Endothelial cell of umbilical vein (primary cell): ENCODE data around the gene ZMYM3. TPM values are rescaled to one million over a fixed set of nuclear protein-coding genes. Genes with fewer than 3 reads are reported as not detected.
"Not testable (repeated sequence)": the region's sequence is repeated elsewhere in the genome, so short reads cannot be mapped to it uniquely, and the experiment has no call there.

Experiments
- BruUV-seq: library from RNA; stranded (reverse); fragments of 400-500 nt; replicated peaks from 2 replicates; lab custom pipeline; 2021; lab: Mats Ljungman, UMichigan
- CTCF ChIA-PET: fragments of 300-600, 350-600 bp; sonication (Branson Sonifier 250); formaldehyde crosslinking; loops from one replicate; lab custom pipeline; 2021; ENCODE audit warnings: antibody characterized with exemption, inconsistent platforms; lab: Charles Lee
- POLR2A ChIA-PET: fragments of 300-600, 350-600 bp; sonication (Branson Sonifier 250); formaldehyde crosslinking; loops from one replicate; lab custom pipeline; 2021; ENCODE audit warnings: antibody characterized with exemption, inconsistent platforms; lab: Charles Lee
- DNase-seq: peaks from one replicate; pipeline ENCODE4 v3.0.0-alpha.2; 2011; ENCODE audit warnings: low read depth, low spot score
- FAIRE-seq: peaks from 2 replicates; lab custom pipeline; 2011; peaks lifted over from hg19 to GRCh38; lab: Jason Lieb, UNC
- H2AFZ ChIP-seq: 2 replicates; pipeline ENCODE4 v1.6.0; 2012; ENCODE audit warnings: low read depth, low read length, control low read depth, inconsistent platforms
- H3K27ac ChIP-seq: 2 replicates; pipeline ENCODE4 v1.5.1; 2011; ENCODE audit warnings: low read depth, mild to moderate bottlenecking, control low read depth, low read length, moderate library complexity; ENCODE audit not compliant: insufficient read depth
- H3K27me3 ChIP-seq, 2 experiments: 2 replicates each; pipeline versions ENCODE4 v1.6.0 to v1.6.1; 2011; ENCODE audit warnings: low read length in 2 of 2, mixed read lengths in 1 of 2; ENCODE audit not compliant: control insufficient read depth in 2 of 2, insufficient read depth in 2 of 2
- H3K36me3 ChIP-seq, 2 experiments: 2 replicates in 1 of 2; 3 replicates in 1 of 2; pipeline ENCODE4 v1.5.1; 2011; ENCODE audit warnings: low read length in 2 of 2, mild to moderate bottlenecking in 1 of 2, moderate library complexity in 1 of 2; ENCODE audit not compliant: control insufficient read depth in 2 of 2, insufficient read depth in 2 of 2; ENCODE audit errors: extremely low read depth in 1 of 2
- H3K4me1 ChIP-seq: 3 replicates; pipeline ENCODE4 v1.5.1; 2011; ENCODE audit warnings: mild to moderate bottlenecking, low read length; ENCODE audit not compliant: control insufficient read depth, insufficient read depth; ENCODE audit errors: extremely low read depth
- H3K4me2 ChIP-seq: 2 replicates; pipeline ENCODE4 v1.6.1; 2011; ENCODE audit warnings: low read length, control low read depth, mixed read lengths; ENCODE audit not compliant: insufficient read depth
- H3K4me3 ChIP-seq, 3 experiments: fragments of 200-600 bp in 1 of 3; sonication (generic), shearing (Covaris generic) in 1 of 3; replicated peaks in 1 of 3; 2 replicates each; pipeline ENCODE4 v1.5.1; 2011 to 2016; ENCODE audit warnings: control low read depth in 3 of 3, low read length in 3 of 3, mild to moderate bottlenecking in 2 of 3, inconsistent platforms in 1 of 3, low read depth in 1 of 3, moderate library complexity in 1 of 3; ENCODE audit not compliant: insufficient read depth in 1 of 3
- H3K79me2 ChIP-seq: 2 replicates; pipeline ENCODE4 v1.6.0; 2012; ENCODE audit warnings: low read length, inconsistent platforms; ENCODE audit not compliant: control insufficient read depth, insufficient read depth
- H3K9ac ChIP-seq: replicated peaks from 2 replicates; pipeline ENCODE3; 2011; ENCODE audit warnings: low read length, control low read depth; ENCODE audit not compliant: insufficient read depth; ENCODE audit errors: extremely low read depth
- H3K9me1 ChIP-seq: replicated peaks from 3 replicates; pipeline ENCODE4 v1.6.0; 2011; ENCODE audit warnings: mild to moderate bottlenecking, low read length; ENCODE audit not compliant: control insufficient read depth, insufficient read depth; ENCODE audit errors: extremely low read depth
- H3K9me3 ChIP-seq: replicated peaks from 2 replicates; pipeline ENCODE4 v1.5.1; 2012; ENCODE audit warnings: low read length, inconsistent platforms; ENCODE audit not compliant: control insufficient read depth, insufficient read depth
- H4K20me1 ChIP-seq: replicated peaks from 2 replicates; pipeline ENCODE3; 2011; ENCODE audit warnings: mild to moderate bottlenecking, low read length; ENCODE audit not compliant: control insufficient read depth, insufficient read depth; ENCODE audit errors: extremely low read depth
- EZH2 ChIP-seq: IDR thresholded peaks from 2 replicates; pipeline ENCODE4 v1.6.1; 2012; ENCODE audit warnings: borderline replicate concordance, low read depth, mild to moderate bottlenecking, moderate library complexity, low read length, inconsistent platforms; ENCODE audit not compliant: severe bottlenecking
- FOS ChIP-seq: IDR thresholded peaks from 2 replicates; pipeline ENCODE4 v1.6.1; 2011; ENCODE audit warnings: mild to moderate bottlenecking, low read length, moderate library complexity, borderline replicate concordance; ENCODE audit not compliant: insufficient read depth
- GATA2 ChIP-seq: IDR thresholded peaks from 2 replicates; pipeline ENCODE4 v1.7.0; 2011; ENCODE audit warnings: low read depth, mild to moderate bottlenecking, moderate library complexity, mixed read lengths, low read length; ENCODE audit not compliant: insufficient read length, insufficient read depth
- JUN ChIP-seq: IDR thresholded peaks from 2 replicates; pipeline ENCODE4 v1.6.1; 2011; ENCODE audit warnings: borderline replicate concordance, low read depth; ENCODE audit not compliant: insufficient read length, insufficient read depth
- MAX ChIP-seq: IDR thresholded peaks from 2 replicates; pipeline ENCODE4 v1.6.1; 2011; ENCODE audit not compliant: insufficient read depth, insufficient read length
- MYC ChIP-seq: IDR thresholded peaks from one replicate; pipeline ENCODE4 v1.6.1; 2011; ENCODE audit warnings: mild to moderate bottlenecking, low read depth, low read length
- POLR2A ChIP-seq: IDR thresholded peaks from 2 replicates; pipeline ENCODE4 v1.6.1; 2012; ENCODE audit warnings: low read depth, mild to moderate bottlenecking, control low read depth, low read length
- POLR2AphosphoS5 ChIP-seq: IDR thresholded peaks from 2 replicates; pipeline ENCODE4 v1.6.1; 2012; ENCODE audit warnings: low read depth, mild to moderate bottlenecking, control low read depth, low read length, moderate library complexity; ENCODE audit not compliant: insufficient read depth
- dilution Hi-C: fragments of 300-500 bp; cut with MboI; formaldehyde crosslinking; loops from one replicate; pipeline ENCODE4 v1.15.0; 2019; ENCODE audit warnings: low sequenced_read_pairs; ENCODE audit not compliant: extremely low pct_ligation_motif_present
- intact Hi-C: fragments of 100-400 bp; cut with micrococcal nuclease; formaldehyde crosslinking; loops from one replicate; pipeline ENCODE4 v1.10.0; 2022
- polyA plus RNA-seq, 4 experiments: library from polyadenylated mRNA; depleted of rRNA in 3 of 4; stranded (reverse) in 3 of 4; unstranded in 1 of 4; fragments of >200 nt; gene quantifications; 2 replicates each; pipeline versions ENCODE4 v1.2.1 to v1.2.3, GENCODE V29; 2011 to 2012; ENCODE audit warnings: missing spikeins in 1 of 4
- total RNA-seq: library from RNA; stranded (reverse); gene quantifications from 2 replicates; pipeline ENCODE4 v1.2.3, GENCODE V29; 2021
- TF ChIP-seq, protein P1 (sequence below), 2 donors: IDR thresholded peaks; 1 replicate in 1 of 2; 2 replicates in 1 of 2; pipeline ENCODE4 v1.5.1; 2011; ENCODE audit warnings: low read length in 2 of 2, mild to moderate bottlenecking in 2 of 2, moderate library complexity in 2 of 2, control low read depth in 1 of 2, inconsistent platforms in 1 of 2, low read depth in 1 of 2; ENCODE audit not compliant: insufficient read depth in 1 of 2; ENCODE audit errors: extremely low read depth in 1 of 2

ZMYM3 gene
- total and polyA plus RNA-seq, 2 donors (not counting 3 experiments of a cell fraction or from before 2014, with no cell fraction given): 26.5 to 32.9 TPM

DNA sequence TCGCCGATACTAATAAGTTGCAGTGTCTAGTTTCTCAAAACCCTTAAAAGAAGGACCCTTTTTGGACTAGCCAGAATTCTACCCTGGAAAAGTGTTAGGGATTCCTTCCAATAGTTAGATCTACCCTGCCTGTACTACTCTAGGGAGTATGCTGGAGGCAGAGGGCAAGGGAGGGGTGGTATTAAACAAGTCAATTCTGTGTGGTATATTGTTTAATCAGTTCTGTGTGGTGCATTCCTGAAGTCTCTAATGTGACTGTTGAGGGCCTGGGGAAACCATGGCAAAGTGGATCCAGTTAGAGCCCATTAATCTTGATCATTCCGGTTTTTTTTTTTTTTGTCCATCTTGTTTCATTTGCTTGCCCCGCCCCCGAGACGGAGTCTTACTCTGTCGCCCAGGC, 46.1 kb upstream of the ZMYM3 start:
- H3K9me1 ChIP-seq, dilution Hi-C loops: not testable (repeated sequence)

DNA sequence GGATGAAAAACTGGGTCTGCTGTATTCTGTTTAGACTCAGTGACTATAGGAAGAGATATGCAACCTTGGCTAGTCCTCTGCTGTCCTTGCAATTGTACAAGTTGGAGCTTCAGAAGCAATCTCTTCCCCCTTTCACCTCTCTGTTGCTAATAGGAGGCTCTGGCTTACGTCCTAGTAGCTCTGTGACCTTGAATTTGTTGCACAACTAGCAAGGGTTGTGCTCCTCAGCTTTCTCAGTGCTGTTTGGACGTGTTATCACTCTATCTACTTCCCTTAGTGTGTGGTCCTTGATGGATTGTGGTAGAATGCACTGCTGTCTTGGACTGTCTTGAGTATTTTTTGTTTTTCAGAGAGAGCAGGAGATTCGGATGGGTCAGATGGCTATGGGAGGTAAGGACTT, 44.2 kb upstream of the ZMYM3 start:
- no peak for FAIRE-seq
- H3K4me1 ChIP-seq: peaks cover 23% of the 10 kb centered on the region
- intact Hi-C loops: no loop called here
- no peak for DNase-seq
- BruUV-seq: no TSS peak
- no peak overlapping the region for H3K4me3 ChIP-seq
- H3K4me2 ChIP-seq: no peak overlapping the region
- peaks cover 13 to 28% of the 10 kb centered on the region in 2 experiments for H3K36me3 ChIP-seq
- no peak overlapping the region for H2AFZ ChIP-seq
- no peak overlapping the region for H3K9ac ChIP-seq
- H4K20me1 ChIP-seq: no peaks in the 10 kb centered on the region
- no peaks in the 10 kb centered on the region for H3K9me1 ChIP-seq
- peaks cover 2% of the 10 kb centered on the region for H3K79me2 ChIP-seq
- dilution Hi-C loops: no loop called here
- H3K27ac ChIP-seq: no peak overlapping the region
- ChIA-PET CTCF (no interaction called here), POLR2A (no interaction called here)
- no peaks in the 10 kb centered on the region for H3K27me3 ChIP-seq
- TF ChIP-seq MYC (no peak), GATA2 (no peak), EZH2 (no peak), POLR2AphosphoS5 (no peak), POLR2A (no peak), MAX (no peak), FOS (no peak), JUN (no peak)
- TF ChIP-seq, protein P1, sequence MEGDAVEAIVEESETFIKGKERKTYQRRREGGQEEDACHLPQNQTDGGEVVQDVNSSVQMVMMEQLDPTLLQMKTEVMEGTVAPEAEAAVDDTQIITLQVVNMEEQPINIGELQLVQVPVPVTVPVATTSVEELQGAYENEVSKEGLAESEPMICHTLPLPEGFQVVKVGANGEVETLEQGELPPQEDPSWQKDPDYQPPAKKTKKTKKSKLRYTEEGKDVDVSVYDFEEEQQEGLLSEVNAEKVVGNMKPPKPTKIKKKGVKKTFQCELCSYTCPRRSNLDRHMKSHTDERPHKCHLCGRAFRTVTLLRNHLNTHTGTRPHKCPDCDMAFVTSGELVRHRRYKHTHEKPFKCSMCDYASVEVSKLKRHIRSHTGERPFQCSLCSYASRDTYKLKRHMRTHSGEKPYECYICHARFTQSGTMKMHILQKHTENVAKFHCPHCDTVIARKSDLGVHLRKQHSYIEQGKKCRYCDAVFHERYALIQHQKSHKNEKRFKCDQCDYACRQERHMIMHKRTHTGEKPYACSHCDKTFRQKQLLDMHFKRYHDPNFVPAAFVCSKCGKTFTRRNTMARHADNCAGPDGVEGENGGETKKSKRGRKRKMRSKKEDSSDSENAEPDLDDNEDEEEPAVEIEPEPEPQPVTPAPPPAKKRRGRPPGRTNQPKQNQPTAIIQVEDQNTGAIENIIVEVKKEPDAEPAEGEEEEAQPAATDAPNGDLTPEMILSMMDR (IDR thresholded peaks at IDR 0.05; ENCODE audit: extremely low read depth in 1 of 2, insufficient read depth in 1 of 2, low read depth in 1 of 2, low read length in 2 of 2): no peak
- H3K9me3 ChIP-seq: no peaks in the 10 kb centered on the region

More for the DNA sequence above, 46.1 kb upstream of the ZMYM3 start:
- POLR2A ChIA-PET, H3K4me3 ChIP-seq, DNase-seq, H4K20me1 ChIP-seq, H3K27me3 ChIP-seq, H3K79me2 ChIP-seq, BruUV-seq, H3K9ac ChIP-seq, H2AFZ ChIP-seq, CTCF ChIA-PET, H3K9me3 ChIP-seq, H3K4me2 ChIP-seq, H3K27ac ChIP-seq: not testable (repeated sequence)
- Histone ChIP-seq H3K4me1 (peaks cover 26% of the 10 kb centered on the region), H3K36me3 (peaks cover 19 to 23% of the 10 kb centered on the region in 2 experiments)
- intact Hi-C loops: loop anchor here (5.0 kb wide), 1 partner anchor 67 kb away; the partner anchor contains the start of gene TAF1
- peak; percentile 44 for FAIRE-seq
